ENCODE data around the gene CALB2. TPM values are rescaled to one million over a fixed set of nuclear protein-coding genes. Genes with fewer than 3 reads are reported as not detected.

CALB2 gene
- total RNA-seq, 3 donors from 2014 or later: 7.5 to 169 (median 22.2) TPM

GRCh38 chr16:71439523-71439922 is 81.0 kb downstream of the CALB2 start:
- peaks cover 32 to 38% of the 10 kb centered on the region in 2 donors for H3K9me3 ChIP-seq
- peaks cover 0 to 38% of the 10 kb centered on the region in 2 donors for H3K27me3 ChIP-seq
- TF ChIP-seq POLR2A (IDR thresholded peaks at IDR 0.05) (no peak), POLR2AphosphoS5 (IDR thresholded peaks at IDR 0.05) (no peak)
- TF ChIP-seq, protein P1, sequence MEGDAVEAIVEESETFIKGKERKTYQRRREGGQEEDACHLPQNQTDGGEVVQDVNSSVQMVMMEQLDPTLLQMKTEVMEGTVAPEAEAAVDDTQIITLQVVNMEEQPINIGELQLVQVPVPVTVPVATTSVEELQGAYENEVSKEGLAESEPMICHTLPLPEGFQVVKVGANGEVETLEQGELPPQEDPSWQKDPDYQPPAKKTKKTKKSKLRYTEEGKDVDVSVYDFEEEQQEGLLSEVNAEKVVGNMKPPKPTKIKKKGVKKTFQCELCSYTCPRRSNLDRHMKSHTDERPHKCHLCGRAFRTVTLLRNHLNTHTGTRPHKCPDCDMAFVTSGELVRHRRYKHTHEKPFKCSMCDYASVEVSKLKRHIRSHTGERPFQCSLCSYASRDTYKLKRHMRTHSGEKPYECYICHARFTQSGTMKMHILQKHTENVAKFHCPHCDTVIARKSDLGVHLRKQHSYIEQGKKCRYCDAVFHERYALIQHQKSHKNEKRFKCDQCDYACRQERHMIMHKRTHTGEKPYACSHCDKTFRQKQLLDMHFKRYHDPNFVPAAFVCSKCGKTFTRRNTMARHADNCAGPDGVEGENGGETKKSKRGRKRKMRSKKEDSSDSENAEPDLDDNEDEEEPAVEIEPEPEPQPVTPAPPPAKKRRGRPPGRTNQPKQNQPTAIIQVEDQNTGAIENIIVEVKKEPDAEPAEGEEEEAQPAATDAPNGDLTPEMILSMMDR (IDR thresholded peaks at IDR 0.05): no peak
- intact Hi-C loops (cut with DNase I; ENCODE audit: low total_unique reads): no loop called here
- H3K4me1 ChIP-seq: no peaks in the 10 kb centered on the region
- no peak overlapping the region for H3K4me3 ChIP-seq
- H3K36me3 ChIP-seq: no peaks in the 10 kb centered on the region
- no peak for DNase-seq (ENCODE audit: low spot score in 2 of 2)
- no peak overlapping the region for H3K27ac ChIP-seq

Other genes with a start within 250 kb of the CALB2 start
- 1 to 10 TPM in 2 of 3 donors, under 1 TPM in 1; 0.96 to 9.4 (median 4.9) TPM for gene HYDIN, start 128.0 kb upstream of the CALB2 start, total RNA-seq
- 10 to 100 TPM; 18.1 to 39.7 (median 29.5) TPM for gene CMTR2, start 69.3 kb upstream of the CALB2 start, total RNA-seq
- not detected for gene TLE7, start 83.3 kb downstream of the CALB2 start, total RNA-seq
- gene ZNF23, start 103.5 kb downstream of the CALB2 start, total RNA-seq: 10 to 100 TPM in 2 of 3 donors, 1 to 10 TPM in 1; 9.8 to 16.8 (median 11.8) TPM
- 10 to 100 TPM; 16.7 to 20.2 (median 19.5) TPM for gene ZNF19, start 130.6 kb downstream of the CALB2 start, total RNA-seq
- 1 to 10 TPM in 1 of 3 donors, under 1 TPM in 2; 0.59 to 1.3 (median 0.66) TPM for gene CHST4, start 167.7 kb downstream of the CALB2 start, total RNA-seq
- gene TAT, start 218.4 kb downstream of the CALB2 start, total RNA-seq: 100 to 1,000 TPM in 2 of 3 donors, 1 to 10 TPM in 1; 5.1 to 566 (median 212) TPM